VCaP (cell line): ENCODE data around the gene MGAT4A.
"Not testable (repeated sequence)": the region's sequence is repeated elsewhere in the genome, so short reads cannot be mapped to it uniquely, and the experiment has no call there.

Source experiments
- H3K27ac ChIP-seq: fragments of 450-650 bp; 2 replicates; pipeline ENCODE4 v1.5.1; 2017
- CTCF ChIP-seq: fragments of 450-650 bp; conservative IDR thresholded peaks from 2 replicates; pipeline ENCODE4 v1.5.1; 2017; ENCODE audit warnings: mild to moderate bottlenecking, moderate library complexity

The MGAT4A gene

GRCh38 chr2:98674233-98674964 is 56.5 kb downstream of the MGAT4A start:
- TF ChIP-seq CTCF, result no peak

GRCh38 chr2:98669675-98670074 is 61.3 kb downstream of the MGAT4A start:
- TF ChIP-seq CTCF, result no peak
- no peak overlapping the region for H3K27ac ChIP-seq

More at GRCh38 chr2:98674233-98674964, 56.5 kb downstream of the MGAT4A start:
- no peak overlapping the region for H3K27ac ChIP-seq

- no peak for TF ChIP-seq CTCF
- no peak overlapping the region for H3K27ac ChIP-seq
Observed at GRCh38 chr2:98665677-98666076, 65.3 kb downstream of the MGAT4A start.

GRCh38 chr2:98664323-98664722 is 66.6 kb downstream of the MGAT4A start:
- no peak for TF ChIP-seq CTCF
- no peak overlapping the region for H3K27ac ChIP-seq

GRCh38 chr2:98663511-98664090 is 67.3 kb downstream of the MGAT4A start:
- TF ChIP-seq CTCF, result no peak
- H3K27ac ChIP-seq, result no peak overlapping the region

GRCh38 chr2:98659491-98659840 is 71.5 kb downstream of the MGAT4A start:
- not testable (repeated sequence) for H3K27ac ChIP-seq

GRCh38 chr2:98658816-98659490 is 72.0 kb downstream of the MGAT4A start:
- TF ChIP-seq CTCF, result no peak
- H3K27ac ChIP-seq, result no peak overlapping the region

- H3K27ac ChIP-seq, result no peak overlapping the region
- no peak for TF ChIP-seq CTCF
Observed at GRCh38 chr2:98656800-98657199, 74.1 kb downstream of the MGAT4A start.
